OCI-LY7 (cell line): Measurements from ENCODE around the gene SNX22. TPM values are rescaled to one million over a fixed set of nuclear protein-coding genes. Genes with fewer than 3 reads are reported as not detected.

Experiments used
- BruUV-seq: library from RNA; stranded (reverse); fragments of 400-500 nt; replicated peaks from 2 replicates; lab custom pipeline; 2021; lab: Mats Ljungman, UMichigan
- CTCF ChIA-PET: fragments of 300-600 bp; sonication (Branson Sonifier 250); formaldehyde crosslinking; loops from one replicate; lab custom pipeline; 2022; ENCODE audit warnings: antibody characterized with exemption; ENCODE audit not compliant: unreplicated experiment; lab: Charles Lee
- POLR2A ChIA-PET: fragments of 300-600 bp; sonication (Branson Sonifier 250); formaldehyde crosslinking; loops from one replicate; lab custom pipeline; 2022; ENCODE audit warnings: antibody characterized with exemption; lab: Charles Lee
- DNase-seq: peaks from one replicate; pipeline ENCODE4 v3.0.0-alpha.2; 2015; ENCODE audit warnings: low spot score
- H2AFZ ChIP-seq: fragments of 200-600 bp; sonication (generic), shearing (Covaris generic); 2 replicates; pipeline ENCODE4 v1.6.1; 2014; ENCODE audit warnings: mild to moderate bottlenecking, antibody characterized with exemption, low read length, moderate library complexity
- H3K27ac ChIP-seq: fragments of 200-600 bp; sonication (generic); 2 replicates; pipeline ENCODE4 v1.5.1; 2014; ENCODE audit warnings: mixed run types, low read depth, mild to moderate bottlenecking, moderate library complexity, low read length, inconsistent platforms; ENCODE audit not compliant: poor library complexity, severe bottlenecking
- H3K36me3 ChIP-seq: fragments of 200-600 bp; sonication (generic); 2 replicates; pipeline ENCODE4 v1.6.1; 2014; ENCODE audit warnings: mild to moderate bottlenecking, antibody characterized with exemption, low read length, moderate library complexity, mixed read lengths; ENCODE audit not compliant: insufficient read depth
- H3K4me1 ChIP-seq: fragments of 200-600 bp; sonication (generic); 2 replicates; pipeline ENCODE4 v1.5.1; 2014; ENCODE audit warnings: mild to moderate bottlenecking, low read length; ENCODE audit not compliant: insufficient read depth, poor library complexity, severe bottlenecking
- H3K4me2 ChIP-seq: fragments of 200-600 bp; sonication (generic); 2 replicates; pipeline ENCODE4 v1.6.1; 2014; ENCODE audit warnings: mild to moderate bottlenecking, low read length
- H3K4me3 ChIP-seq: fragments of 200-600 bp; sonication (generic); 2 replicates; pipeline ENCODE4 v1.5.1; 2014; ENCODE audit warnings: mild to moderate bottlenecking, low read depth, low read length; ENCODE audit not compliant: poor library complexity, severe bottlenecking
- H3K79me2 ChIP-seq: fragments of 200-600 bp; sonication (generic); 2 replicates; pipeline ENCODE4 v1.6.1; 2016; ENCODE audit warnings: low read depth, mild to moderate bottlenecking, low read length, moderate library complexity, mixed read lengths; ENCODE audit not compliant: insufficient read depth
- H3K9me2 ChIP-seq: fragments of 200-600 bp; sonication (generic); 2 replicates; pipeline ENCODE4 v1.6.1; 2016; ENCODE audit warnings: mild to moderate bottlenecking, low read length, mixed read lengths; ENCODE audit not compliant: insufficient read depth
- H3K9me3 ChIP-seq: fragments of 200-600 bp; sonication (generic); 2 replicates; pipeline ENCODE4 v1.6.1; 2014; ENCODE audit warnings: mild to moderate bottlenecking, mixed run types, low read length, mixed read lengths
- H4K20me1 ChIP-seq: fragments of 200-600 bp; sonication (generic); 2 replicates; pipeline ENCODE4 v1.6.1; 2014; ENCODE audit warnings: mild to moderate bottlenecking, antibody characterized with exemption, low read length, moderate library complexity, mixed read lengths; ENCODE audit not compliant: insufficient read depth
- EZH2phosphoT487 ChIP-seq: fragments of 200-600 bp; sonication (generic); IDR thresholded peaks from 2 replicates; pipeline ENCODE4 v1.6.1; 2018; ENCODE audit warnings: low read depth, borderline replicate concordance, mild to moderate bottlenecking, mixed run types, antibody characterized with exemption, low read length, moderate library complexity, mixed read lengths
- intact Hi-C: fragments of 100-400 bp; cut with micrococcal nuclease; formaldehyde crosslinking; loops from one replicate; pipeline ENCODE4 v1.10.0; 2022; ENCODE audit not compliant: unreplicated experiment
- total RNA-seq, 2 experiments: library from RNA; depleted of rRNA in 1 of 2; stranded (reverse); fragments of >200 nt in 1 of 2; shearing (Covaris generic) in 1 of 2; gene quantifications; 2 replicates each; pipeline ENCODE4 v1.2.3, GENCODE V29; 2014 to 2022
- TF ChIP-seq, protein P1 (sequence below): fragments of 200-600 bp; sonication (generic); conservative IDR thresholded peaks from 2 replicates; pipeline ENCODE4 v1.5.1; 2014; ENCODE audit warnings: mild to moderate bottlenecking, antibody characterized with exemption, low read length, moderate library complexity, mixed read lengths

SNX22 gene
- total RNA-seq, 2 experiments from 2014 or later = 65.7 to 68.8 TPM

DNA sequence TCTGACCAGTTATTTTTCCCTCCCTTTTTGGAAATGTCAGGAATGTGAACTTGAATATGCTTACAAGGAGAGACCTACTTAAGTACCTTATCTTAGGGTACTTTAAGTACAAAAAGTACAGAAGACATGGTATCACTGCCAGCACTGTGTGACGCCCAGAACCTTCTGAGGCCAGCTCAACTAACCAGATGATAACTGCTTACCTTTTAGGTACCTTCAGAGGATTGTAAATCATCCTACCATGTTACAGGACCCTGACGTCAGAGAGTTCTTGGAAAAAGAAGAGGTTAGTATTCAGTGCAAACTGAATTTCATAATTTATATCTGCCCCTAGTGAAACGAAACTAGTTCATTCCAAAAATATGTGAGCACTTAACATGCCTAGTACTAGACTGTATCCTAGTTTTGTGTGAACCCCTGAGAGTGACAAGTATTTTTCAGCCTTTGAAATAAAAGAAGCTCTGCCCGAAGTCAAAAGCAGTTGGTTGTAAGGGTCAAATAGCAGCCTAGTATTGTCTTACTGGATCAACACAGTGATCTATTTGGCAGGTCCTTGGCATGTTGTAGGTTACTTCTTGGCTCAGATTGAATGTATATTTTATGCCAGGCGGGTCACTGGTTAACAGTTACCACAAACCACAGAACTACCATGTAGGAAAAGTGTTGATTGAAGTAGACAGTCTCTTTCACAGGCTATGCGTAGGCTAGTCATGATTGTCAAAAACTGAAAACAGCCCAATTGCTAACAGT lies 23.8 kb upstream of the SNX22 start:
- intact Hi-C loops = no loop called here
- no peak for TF ChIP-seq EZH2phosphoT487
- TF ChIP-seq, protein P1, sequence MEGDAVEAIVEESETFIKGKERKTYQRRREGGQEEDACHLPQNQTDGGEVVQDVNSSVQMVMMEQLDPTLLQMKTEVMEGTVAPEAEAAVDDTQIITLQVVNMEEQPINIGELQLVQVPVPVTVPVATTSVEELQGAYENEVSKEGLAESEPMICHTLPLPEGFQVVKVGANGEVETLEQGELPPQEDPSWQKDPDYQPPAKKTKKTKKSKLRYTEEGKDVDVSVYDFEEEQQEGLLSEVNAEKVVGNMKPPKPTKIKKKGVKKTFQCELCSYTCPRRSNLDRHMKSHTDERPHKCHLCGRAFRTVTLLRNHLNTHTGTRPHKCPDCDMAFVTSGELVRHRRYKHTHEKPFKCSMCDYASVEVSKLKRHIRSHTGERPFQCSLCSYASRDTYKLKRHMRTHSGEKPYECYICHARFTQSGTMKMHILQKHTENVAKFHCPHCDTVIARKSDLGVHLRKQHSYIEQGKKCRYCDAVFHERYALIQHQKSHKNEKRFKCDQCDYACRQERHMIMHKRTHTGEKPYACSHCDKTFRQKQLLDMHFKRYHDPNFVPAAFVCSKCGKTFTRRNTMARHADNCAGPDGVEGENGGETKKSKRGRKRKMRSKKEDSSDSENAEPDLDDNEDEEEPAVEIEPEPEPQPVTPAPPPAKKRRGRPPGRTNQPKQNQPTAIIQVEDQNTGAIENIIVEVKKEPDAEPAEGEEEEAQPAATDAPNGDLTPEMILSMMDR = no peak
- no peaks in the 10 kb centered on the region for H3K9me2 ChIP-seq
- H3K9me3 ChIP-seq = no peaks in the 10 kb centered on the region
- no peak overlapping the region for H3K4me2 ChIP-seq
- no peak overlapping the region for H3K4me3 ChIP-seq
- H3K4me1 ChIP-seq = no peaks in the 10 kb centered on the region
- no peak for DNase-seq
- ChIA-PET POLR2A (no interaction called here), CTCF (no interaction called here)
- H3K27ac ChIP-seq = no peak overlapping the region
- H2AFZ ChIP-seq = no peak overlapping the region
- BruUV-seq = no TSS peak
- no peaks in the 10 kb centered on the region for H4K20me1 ChIP-seq
- H3K79me2 ChIP-seq = no peaks in the 10 kb centered on the region
- H3K36me3 ChIP-seq = peaks cover 88% of the 10 kb centered on the region

DNA sequence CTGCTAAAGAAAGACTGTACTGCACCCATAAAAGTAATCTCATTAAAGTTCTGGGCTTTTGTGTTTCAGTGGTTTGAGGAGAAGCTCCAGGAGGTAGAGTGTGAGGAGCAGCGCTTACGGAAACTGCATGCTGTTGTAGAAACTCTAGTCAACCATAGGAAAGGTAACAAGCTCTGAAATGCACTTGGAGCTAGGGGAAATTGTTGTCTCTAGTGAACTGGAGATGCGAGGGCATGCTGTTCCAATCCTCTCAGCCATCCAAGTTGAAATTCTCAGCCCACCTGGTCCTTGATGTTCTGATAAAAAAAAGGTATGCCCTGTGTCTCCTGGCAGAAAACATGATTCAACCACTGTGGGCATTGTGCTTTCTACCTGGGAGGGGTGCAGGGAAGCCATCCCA lies 21.4 kb upstream of the SNX22 start:
- POLR2A ChIA-PET = interaction anchor here (0.6 to 0.9 kb wide), 2 partner anchors 9 to 55 kb away, joined by 3 to 5 read pairs; no protein-coding TSS in a partner anchor
- no peak overlapping the region for H3K4me2 ChIP-seq
- no peaks in the 10 kb centered on the region for H3K4me1 ChIP-seq
- H3K9me3 ChIP-seq = no peaks in the 10 kb centered on the region
- no peaks in the 10 kb centered on the region for H3K9me2 ChIP-seq
- TF ChIP-seq, protein P1 = no peak
- TF ChIP-seq EZH2phosphoT487 = no peak
- DNase-seq = no peak
- CTCF ChIA-PET = no interaction called here
- H3K36me3 ChIP-seq = peaks cover 91% of the 10 kb centered on the region
- intact Hi-C loops = no loop called here
- BruUV-seq = no TSS peak
- H3K27ac ChIP-seq = no peak overlapping the region
- no peak overlapping the region for H2AFZ ChIP-seq
- no peaks in the 10 kb centered on the region for H3K79me2 ChIP-seq
- no peaks in the 10 kb centered on the region for H4K20me1 ChIP-seq
- no peak overlapping the region for H3K4me3 ChIP-seq

DNA sequence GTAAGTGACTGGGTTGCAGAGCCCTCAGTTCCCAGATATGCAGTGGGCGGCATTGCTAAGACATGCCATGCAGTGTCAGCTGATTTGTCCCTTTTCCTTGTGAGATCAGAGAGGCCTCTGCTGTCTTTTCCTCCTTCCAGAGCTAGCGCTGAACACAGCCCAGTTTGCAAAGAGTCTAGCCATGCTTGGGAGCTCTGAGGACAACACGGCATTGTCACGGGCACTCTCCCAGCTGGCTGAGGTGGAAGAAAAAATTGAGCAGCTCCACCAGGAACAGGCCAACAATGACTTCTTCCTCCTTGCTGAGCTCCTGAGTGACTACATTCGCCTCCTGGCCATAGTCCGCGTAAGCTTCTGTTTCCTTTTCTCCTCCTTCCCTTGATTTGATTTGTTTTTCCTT lies 20.0 kb upstream of the SNX22 start:
- no peaks in the 10 kb centered on the region for H3K9me2 ChIP-seq
- TF ChIP-seq, protein P1 = no peak
- no peak for TF ChIP-seq EZH2phosphoT487
- H2AFZ ChIP-seq = no peak overlapping the region
- CTCF ChIA-PET = interaction anchor here (1.1 kb wide), 1 partner anchor 18 kb away, joined by 4 read pairs; no protein-coding TSS in a partner anchor
- intact Hi-C loops = no loop called here
- POLR2A ChIA-PET = interaction anchor here (0.7 to 1.1 kb wide), 3 partner anchors 9 to 18 kb away, joined by 3 to 4 read pairs (median 4); no protein-coding TSS in a partner anchor
- BruUV-seq = no TSS peak
- no peak for DNase-seq
- H3K27ac ChIP-seq = no peak overlapping the region
- H3K9me3 ChIP-seq = no peaks in the 10 kb centered on the region
- H4K20me1 ChIP-seq = no peaks in the 10 kb centered on the region
- no peaks in the 10 kb centered on the region for H3K79me2 ChIP-seq
- H3K4me2 ChIP-seq = no peak overlapping the region
- no peaks in the 10 kb centered on the region for H3K4me1 ChIP-seq
- no peak overlapping the region for H3K4me3 ChIP-seq
- peaks cover 94% of the 10 kb centered on the region for H3K36me3 ChIP-seq
